ENCODE results near the gene TRAPPC10.

GRCh38 chr21:43974791-43975468 lies 37.2 kb upstream of the TRAPPC10 start:
- TF ChIP-seq CTCF (IDR thresholded peaks at IDR 0.05 in 4 of 5, conservative IDR thresholded peaks at IDR 0.05 in 1 of 5): no peak
- no peak for TF ChIP-seq POLR2A (IDR thresholded peaks at IDR 0.05)
